Cardiac fibroblast (primary cell): ENCODE measurements around the gene DENND5A.

ENCODE experiments used
- DNase-seq, 2 donors: peaks; one replicate each; pipeline versions ENCODE4 v3.0.0 to v3.0.0-alpha.2; 2010; ENCODE audit warnings: low read depth in 2 of 2
- H3K4me3 ChIP-seq, 2 donors: replicated peaks in 1 of 2; 1 replicate in 1 of 2; 2 replicates in 1 of 2; pipeline ENCODE4 v1.5.1; 2011; ENCODE audit warnings: low read depth in 2 of 2, low read length in 2 of 2, mild to moderate bottlenecking in 2 of 2, moderate library complexity in 1 of 2
- CTCF ChIP-seq: IDR thresholded peaks from one replicate; pipeline ENCODE4 v1.5.1; 2011; ENCODE audit warnings: low read depth, mild to moderate bottlenecking, low read length, inconsistent platforms

DENND5A gene

GRCh38 chr11:9121469-9121796 lies 143.7 kb downstream of the DENND5A start:
- no peak overlapping the region for H3K4me3 ChIP-seq
- no peak for DNase-seq
- TF ChIP-seq CTCF, result no peak

GRCh38 chr11:9120664-9121468 lies 144.3 kb downstream of the DENND5A start:
- no peak overlapping the region for H3K4me3 ChIP-seq
- DNase-seq, result no peak
- peak; percentile 21 for TF ChIP-seq CTCF

- DNase-seq, result no peak
- TF ChIP-seq CTCF, result no peak
- no peak overlapping the region for H3K4me3 ChIP-seq
Observed at GRCh38 chr11:9118277-9118676, 146.9 kb downstream of the DENND5A start.

- no peak for TF ChIP-seq CTCF
- no peak overlapping the region for H3K4me3 ChIP-seq
- DNase-seq, result no peak
Observed at GRCh38 chr11:9112075-9112474, 153.1 kb downstream of the DENND5A start.

GRCh38 chr11:9109858-9110731 lies 155.1 kb downstream of the DENND5A start:
- DNase-seq, result no peak
- H3K4me3 ChIP-seq, result no peak overlapping the region
- TF ChIP-seq CTCF, result no peak

GRCh38 chr11:9104580-9104979 lies 160.6 kb downstream of the DENND5A start:
- no peak for TF ChIP-seq CTCF
- no peak overlapping the region for H3K4me3 ChIP-seq
- DNase-seq, result no peak
